ENCODE results near the gene MEGF8.

The MEGF8 gene

GRCh38 chr19:42286349-42287016, 39.0 kb upstream of the MEGF8 start:
- no peak for DNase-seq

GRCh38 chr19:42287017-42287826, 38.2 kb upstream of the MEGF8 start:
- DNase-seq = no peak

- no peak for DNase-seq
These were observed 37.7 kb upstream of the MEGF8 start for GRCh38 chr19:42287827-42288107.

DNA sequence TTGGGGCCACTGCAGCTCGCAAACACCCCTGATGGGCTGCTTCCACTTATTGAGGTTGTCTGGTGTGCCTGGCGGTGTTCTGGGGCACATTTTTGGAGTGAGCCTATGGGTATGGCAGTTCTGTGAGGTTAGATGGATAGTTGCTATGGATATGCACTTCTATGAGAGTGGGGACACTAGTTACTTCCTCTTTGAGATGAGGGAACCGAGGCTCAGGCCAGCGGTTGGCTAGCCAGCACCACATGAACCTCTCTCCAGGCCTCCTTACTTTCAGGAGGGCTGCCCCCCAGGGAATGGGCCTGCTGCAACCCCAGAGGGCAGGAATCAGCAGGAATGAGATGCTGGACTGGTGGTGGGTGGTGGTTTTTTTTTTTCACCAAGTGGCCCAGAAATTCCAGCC, 37.0 kb upstream of the MEGF8 start:
- no peak for DNase-seq

GRCh38 chr19:42288881-42289555, 36.4 kb upstream of the MEGF8 start:
- DNase-seq = no peak

DNA sequence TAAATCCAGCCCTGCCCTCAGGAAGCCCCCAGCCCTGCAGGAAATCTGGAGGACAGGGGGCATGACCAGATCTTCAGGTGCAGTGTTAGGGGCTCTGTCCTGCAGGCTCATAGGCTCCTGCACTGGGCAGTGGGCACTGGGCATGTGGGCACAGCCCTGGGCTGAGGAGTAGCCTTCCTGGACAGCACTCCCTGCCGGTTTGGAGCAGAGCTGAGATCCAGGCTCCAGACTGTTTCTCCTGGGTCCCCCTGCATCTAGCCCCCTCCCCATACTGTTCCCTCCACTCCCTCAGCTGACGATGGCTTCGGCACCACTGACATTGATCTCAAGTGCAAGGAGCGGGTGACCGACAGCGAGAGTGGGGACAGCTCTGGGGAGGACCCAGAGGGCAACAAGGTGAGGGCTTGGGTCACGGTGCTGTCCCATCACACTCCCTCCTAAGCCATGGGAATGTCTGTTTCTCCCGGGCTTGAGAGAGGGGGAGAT, 35.8 kb upstream of the MEGF8 start:
- no peak for DNase-seq

GRCh38 chr19:42290136-42290522, 35.3 kb upstream of the MEGF8 start:
- DNase-seq = no peak

- peak; percentile 68 for DNase-seq
These were observed 34.7 kb upstream of the MEGF8 start for GRCh38 chr19:42290523-42291434.

GRCh38 chr19:42291435-42291810, 34.0 kb upstream of the MEGF8 start:
- DNase-seq = no peak

DNA sequence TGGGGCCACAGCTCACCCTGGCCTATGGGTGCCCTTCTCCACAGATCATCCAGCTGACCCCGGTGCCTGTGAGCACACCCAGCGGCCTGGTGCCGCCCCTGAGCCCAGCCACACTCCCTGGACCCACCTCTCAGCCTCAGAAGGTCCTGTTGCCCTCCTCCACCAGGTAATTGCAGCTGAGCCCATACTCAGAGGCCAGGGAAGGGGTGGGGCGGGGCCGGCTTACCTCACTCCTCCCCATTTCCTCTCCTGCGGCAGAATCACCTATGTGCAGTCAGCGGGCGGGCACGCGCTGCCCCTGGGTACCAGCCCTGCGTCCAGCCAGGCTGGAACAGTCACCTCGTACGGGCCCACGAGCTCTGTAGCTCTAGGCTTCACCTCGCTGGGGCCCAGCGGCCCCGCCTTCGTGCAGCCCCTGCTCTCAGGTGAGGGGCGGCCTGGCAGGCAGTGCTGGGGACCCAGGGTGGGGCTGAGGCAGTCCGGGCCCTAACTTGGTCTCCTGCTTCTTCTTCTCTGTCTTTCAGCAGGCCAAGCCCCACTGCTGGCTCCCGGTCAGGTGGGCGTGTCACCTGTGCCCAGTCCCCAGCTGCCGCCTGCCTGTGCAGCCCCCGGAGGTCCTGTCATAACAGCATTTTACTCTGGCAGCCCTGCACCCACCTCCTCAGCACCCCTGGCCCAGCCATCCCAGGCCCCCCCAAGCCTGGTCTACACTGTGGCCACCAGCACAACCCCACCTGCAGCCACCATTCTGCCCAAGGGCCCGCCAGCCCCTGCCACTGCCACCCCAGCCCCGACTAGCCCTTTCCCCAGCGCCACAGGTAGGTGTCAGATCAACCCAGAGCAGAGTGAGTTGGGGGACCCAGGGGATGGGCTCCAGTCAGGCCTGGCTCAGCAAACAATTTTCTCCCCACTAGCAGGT, 33.1 kb upstream of the MEGF8 start:
- no peak for DNase-seq

GRCh38 chr19:42292963-42293362, 32.5 kb upstream of the MEGF8 start:
- DNase-seq = no peak

DNA sequence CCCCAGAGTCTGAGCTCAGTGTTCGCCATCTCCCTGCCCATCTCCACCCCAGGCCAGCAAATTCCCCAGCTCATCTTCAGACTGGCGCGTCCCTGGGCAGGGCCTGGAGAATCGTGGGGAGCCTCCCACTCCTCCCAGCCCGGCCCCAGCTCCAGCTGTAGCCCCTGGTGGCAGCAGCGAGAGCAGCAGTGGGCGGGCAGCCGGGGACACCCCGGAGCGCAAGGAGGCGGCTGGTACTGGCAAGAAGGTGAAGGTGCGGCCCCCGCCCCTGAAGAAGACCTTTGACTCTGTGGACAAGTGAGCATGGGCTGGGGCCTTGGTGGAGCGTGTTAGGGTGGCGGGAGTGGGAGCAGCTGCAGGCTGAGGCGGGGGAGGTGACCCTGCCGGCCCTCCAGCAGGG, 31.9 kb upstream of the MEGF8 start:
- DNase-seq = no peak

- DNase-seq = no peak
These were observed 31.5 kb upstream of the MEGF8 start for GRCh38 chr19:42293948-42294347.

DNA sequence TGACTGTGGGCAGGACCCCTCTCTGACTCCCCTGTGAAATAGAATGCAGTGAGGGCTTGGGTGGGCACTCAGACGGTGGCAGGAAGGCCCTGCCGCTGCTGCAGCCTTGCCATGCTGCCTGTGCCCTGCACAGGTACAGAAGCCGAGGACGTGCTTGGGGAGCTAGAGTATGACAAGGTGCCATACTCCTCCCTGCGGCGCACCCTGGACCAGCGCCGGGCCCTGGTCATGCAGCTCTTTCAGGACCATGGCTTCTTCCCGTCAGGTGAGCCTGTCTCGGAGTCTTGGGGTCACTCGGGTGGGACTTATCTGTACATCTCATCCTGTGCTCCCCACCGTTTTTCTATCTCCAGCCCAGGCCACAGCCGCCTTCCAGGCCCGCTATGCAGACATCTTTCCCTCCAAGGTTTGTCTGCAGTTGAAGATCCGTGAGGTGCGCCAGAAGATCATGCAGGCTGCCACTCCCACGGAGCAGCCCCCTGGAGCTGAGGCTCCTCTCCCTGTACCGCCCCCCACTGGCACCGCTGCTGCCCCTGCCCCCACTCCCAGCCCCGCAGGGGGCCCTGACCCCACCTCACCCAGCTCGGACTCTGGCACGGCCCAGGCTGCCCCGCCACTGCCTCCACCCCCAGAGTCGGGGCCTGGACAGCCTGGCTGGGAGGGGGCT, 30.8 kb upstream of the MEGF8 start:
- no peak for DNase-seq

DNA sequence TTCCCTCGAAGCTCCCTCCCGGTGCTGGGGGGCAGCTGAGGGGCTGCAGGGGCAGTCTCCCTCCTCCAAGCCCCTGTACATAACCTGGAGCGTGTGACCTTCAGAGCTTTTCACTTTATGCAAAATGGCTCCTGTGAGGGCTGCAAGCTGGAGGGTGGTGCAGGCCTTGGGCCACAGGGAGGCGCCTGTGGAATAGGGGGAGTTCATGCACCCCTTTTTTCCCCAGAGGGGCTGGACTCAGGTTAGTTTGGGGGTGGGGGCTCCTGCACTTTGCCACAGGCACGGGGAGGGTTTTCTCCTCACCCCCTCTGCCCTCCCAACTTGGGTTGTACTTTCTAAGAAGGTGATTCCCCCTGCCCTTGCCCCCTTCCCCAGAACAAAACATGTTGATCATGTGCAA, 30.1 kb upstream of the MEGF8 start:
- no peak for DNase-seq

GRCh38 chr19:42295831-42296525, 29.5 kb upstream of the MEGF8 start:
- peak; percentile 89 for DNase-seq

DNA sequence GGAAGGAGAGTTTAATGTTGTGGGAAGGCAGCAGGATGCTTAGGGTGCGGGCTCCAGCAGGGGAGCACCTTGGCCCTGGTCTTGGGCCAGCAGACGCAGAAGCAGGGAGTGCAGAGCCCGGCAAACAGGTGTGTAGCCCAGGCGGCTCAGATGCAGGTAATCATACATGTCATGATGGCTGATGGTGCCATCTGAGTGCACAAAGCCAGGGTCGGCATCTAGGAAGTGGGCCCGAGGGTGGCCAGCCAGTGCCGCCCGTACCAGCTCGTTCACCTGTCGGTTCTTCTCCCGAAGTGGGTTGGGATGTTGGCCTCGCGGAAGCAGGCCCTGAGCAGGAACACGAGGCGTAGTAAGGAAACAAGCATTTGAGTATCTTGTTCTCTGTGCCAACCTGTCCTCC, 28.4 kb upstream of the MEGF8 start:
- no peak for DNase-seq

DNA sequence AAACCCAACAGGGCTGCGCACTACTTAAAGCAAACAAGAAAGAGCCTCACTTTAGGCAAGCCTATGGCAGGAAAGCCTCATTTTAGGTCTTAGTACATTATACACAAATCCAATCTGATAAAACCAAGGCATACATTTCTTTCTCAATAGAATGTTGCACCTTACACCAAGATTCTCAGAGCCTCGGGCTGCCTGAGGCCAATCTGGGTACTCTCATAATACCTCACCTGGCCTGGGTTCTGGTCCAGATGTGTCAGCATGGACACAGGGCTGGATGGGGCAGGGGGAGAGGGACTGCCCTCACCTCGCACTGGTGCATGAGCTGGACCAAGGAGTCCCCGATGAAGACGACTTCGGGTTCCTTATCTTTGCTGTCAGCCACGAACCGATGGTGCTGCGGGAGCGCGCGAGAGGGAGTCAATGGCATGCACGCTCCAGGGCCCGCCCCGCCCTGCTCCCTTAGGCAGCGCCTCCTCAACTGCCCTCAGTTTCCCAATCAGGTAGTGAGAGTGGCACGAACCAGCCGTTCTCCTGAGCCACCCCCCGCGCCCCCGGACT, 23.7 kb upstream of the MEGF8 start, which contains the start of gene PRR19:
Gene PRR19, plus strand, starts transcription at position 487 of the 558 bp plus-strand sequence. CDS start 7,453 bp downstream, outside the sequence.
- no peak for DNase-seq

DNA sequence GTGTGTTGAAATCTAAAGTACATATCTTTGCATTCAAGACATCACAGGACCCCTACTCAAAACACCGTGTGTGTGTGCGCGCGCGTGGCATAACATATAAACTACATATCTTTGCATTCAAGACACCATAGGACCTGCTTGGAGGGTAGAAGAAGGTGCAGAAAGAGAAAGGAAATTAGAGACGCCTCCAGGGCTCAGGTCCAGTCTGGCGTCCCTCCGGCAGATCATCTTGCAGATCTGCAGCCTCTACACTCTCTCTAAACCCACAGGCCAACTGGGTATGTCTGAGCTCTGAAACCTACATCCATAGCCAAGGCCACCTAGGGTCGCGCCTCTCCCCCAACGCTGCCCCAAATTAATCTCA, 22.4 kb upstream of the MEGF8 start:
- no peak for DNase-seq

- DNase-seq = no peak
These were observed 21.6 kb upstream of the MEGF8 start for GRCh38 chr19:42303876-42304275.
